Stimulated activated naive CD8-positive, alpha-beta T cell treated with anti-CD3 and anti-CD28 coated beads, Interleukin-15, Interleukin-2, amounts not matched to agents 100 ng/mL and 50 ng/mL, for 24 hours (primary cell): ENCODE measurements around the gene TMEM263.

ENCODE experiments used
- H3K27ac Mint-ChIP-seq: one replicate; pipeline ENCODE4 v1.8.0; 2021; ENCODE audit warnings: mild to moderate bottlenecking, mixed read lengths
- H3K27me3 Mint-ChIP-seq: one replicate; pipeline ENCODE4 v1.8.0; 2021; ENCODE audit warnings: mixed read lengths
- H3K36me3 Mint-ChIP-seq: one replicate; pipeline ENCODE4 v1.8.0; 2021; ENCODE audit warnings: low read depth, mixed read lengths
- H3K4me1 Mint-ChIP-seq: one replicate; pipeline ENCODE4 v1.8.0; 2021; ENCODE audit warnings: low read depth, mixed read lengths
- H3K4me3 Mint-ChIP-seq: one replicate; pipeline ENCODE4 v1.8.0; 2021; ENCODE audit warnings: mild to moderate bottlenecking, mixed read lengths
- H3K9me3 Mint-ChIP-seq: one replicate; pipeline ENCODE4 v1.8.0; 2021; ENCODE audit warnings: mixed read lengths

The TMEM263 gene

GRCh38 chr12:106964526-106964925, 8.8 kb downstream of the TMEM263 start:
- no peak overlapping the region for H3K27ac Mint-ChIP-seq
- H3K4me3 Mint-ChIP-seq, result no peak overlapping the region
- no peaks in the 10 kb centered on the region for H3K9me3 Mint-ChIP-seq
- H3K4me1 Mint-ChIP-seq, result peaks cover 21% of the 10 kb centered on the region
- peaks cover 37% of the 10 kb centered on the region for H3K36me3 Mint-ChIP-seq
- no peaks in the 10 kb centered on the region for H3K27me3 Mint-ChIP-seq

- no peak overlapping the region for H3K27ac Mint-ChIP-seq
- peaks cover 48% of the 10 kb centered on the region for H3K36me3 Mint-ChIP-seq
- H3K27me3 Mint-ChIP-seq, result no peaks in the 10 kb centered on the region
These were observed 15.4 kb downstream of the TMEM263 start for GRCh38 chr12:106971065-106971464.

DNA sequence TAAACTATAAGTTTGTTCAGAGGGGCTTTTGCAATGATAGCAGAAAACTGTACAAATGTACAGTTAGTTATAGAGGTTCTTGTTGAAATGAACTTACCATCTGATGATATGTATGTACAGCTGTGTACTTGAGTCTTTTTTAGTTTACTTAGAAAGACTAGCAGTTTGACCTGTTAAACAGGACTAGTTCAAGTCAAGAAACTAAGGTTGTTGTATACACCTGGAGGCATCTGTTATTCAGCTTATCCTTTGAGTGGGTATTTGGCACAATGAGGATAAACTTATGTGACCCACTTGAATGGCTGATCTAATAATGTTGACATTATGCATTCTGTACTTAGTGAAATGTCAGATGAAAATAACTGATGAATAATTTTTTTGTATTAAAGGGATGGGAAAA, 17.8 kb downstream of the TMEM263 start:
- H3K36me3 Mint-ChIP-seq, result peaks cover 37% of the 10 kb centered on the region
- H3K27ac Mint-ChIP-seq, result no peak overlapping the region

More at GRCh38 chr12:106971065-106971464, 15.4 kb downstream of the TMEM263 start:
- Mint-ChIP-seq H3K4me3 (no peak overlapping the region), H3K4me1 (peaks cover 21% of the 10 kb centered on the region), H3K9me3 (no peaks in the 10 kb centered on the region)

DNA sequence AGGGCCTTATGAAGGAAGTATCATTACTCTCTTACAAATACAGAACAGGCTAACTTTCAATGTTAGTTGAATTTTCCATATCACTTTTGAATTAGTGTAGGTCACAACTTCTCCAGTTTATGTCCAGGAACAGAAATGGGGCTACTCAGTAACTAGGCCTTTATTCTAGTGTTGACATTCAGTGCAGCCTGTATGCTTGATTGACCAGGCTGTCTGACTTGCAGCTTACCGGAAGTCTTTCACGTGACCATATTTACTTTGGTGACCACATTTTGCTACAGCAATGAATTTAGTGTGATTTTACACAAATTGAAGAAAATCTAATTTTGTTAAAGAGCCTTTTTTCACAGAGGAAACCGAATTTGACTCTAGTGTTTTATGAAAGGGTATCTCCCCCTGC, 18.8 kb downstream of the TMEM263 start:
- H3K27me3 Mint-ChIP-seq, result no peaks in the 10 kb centered on the region
- H3K27ac Mint-ChIP-seq, result peak overlapping the region; percentile 21
- no peaks in the 10 kb centered on the region for H3K9me3 Mint-ChIP-seq
- H3K36me3 Mint-ChIP-seq, result peaks cover 35% of the 10 kb centered on the region
- H3K4me1 Mint-ChIP-seq, result peaks cover 27% of the 10 kb centered on the region
- no peak overlapping the region for H3K4me3 Mint-ChIP-seq

More for the DNA sequence above, 17.8 kb downstream of the TMEM263 start:
- Mint-ChIP-seq H3K9me3 (no peaks in the 10 kb centered on the region), H3K4me3 (no peak overlapping the region), H3K27me3 (no peaks in the 10 kb centered on the region), H3K4me1 (peaks cover 27% of the 10 kb centered on the region)

- no peak overlapping the region for H3K4me3 Mint-ChIP-seq
- H3K27ac Mint-ChIP-seq, result peak overlapping the region; percentile 21
- peaks cover 27% of the 10 kb centered on the region for H3K4me1 Mint-ChIP-seq
- H3K27me3 Mint-ChIP-seq, result no peaks in the 10 kb centered on the region
- H3K36me3 Mint-ChIP-seq, result peaks cover 31% of the 10 kb centered on the region
- no peaks in the 10 kb centered on the region for H3K9me3 Mint-ChIP-seq
These were observed 19.4 kb downstream of the TMEM263 start for GRCh38 chr12:106975098-106975497.

DNA sequence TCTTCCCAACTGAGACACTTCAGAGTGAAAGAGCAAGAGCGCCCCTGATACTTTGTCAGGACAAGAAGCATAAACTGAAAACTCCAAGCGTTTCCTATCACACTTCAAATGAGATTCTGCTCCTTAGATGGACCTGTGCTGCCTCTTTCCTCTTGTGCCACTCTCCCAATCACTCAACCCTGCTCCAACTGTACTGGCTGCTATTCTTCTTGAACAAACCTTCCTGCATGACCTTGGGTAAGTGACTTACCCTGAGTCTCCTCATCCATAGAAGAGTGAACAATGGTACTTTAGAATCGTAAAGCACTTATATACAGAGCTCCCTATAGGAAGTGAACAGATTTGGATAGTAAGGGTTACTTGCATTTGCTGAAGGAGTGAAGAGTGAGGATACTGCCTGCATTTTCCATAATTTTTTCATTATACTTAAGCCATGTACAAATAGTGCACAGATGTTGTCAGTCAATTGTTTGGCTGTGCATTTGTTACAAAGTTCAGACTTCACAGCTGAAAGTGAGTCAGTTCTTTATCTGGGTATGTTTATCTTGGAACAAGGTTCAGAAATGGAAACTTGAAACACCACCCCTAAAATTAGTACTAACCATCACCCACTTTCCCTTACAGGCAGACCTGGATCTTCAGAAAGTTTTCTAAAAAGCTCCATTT, 20.4 kb downstream of the TMEM263 start:
- no peaks in the 10 kb centered on the region for H3K27me3 Mint-ChIP-seq
- H3K36me3 Mint-ChIP-seq, result peaks cover 27% of the 10 kb centered on the region
- no peak overlapping the region for H3K27ac Mint-ChIP-seq
- no peaks in the 10 kb centered on the region for H3K9me3 Mint-ChIP-seq
- H3K4me1 Mint-ChIP-seq, result peaks cover 27% of the 10 kb centered on the region
- H3K4me3 Mint-ChIP-seq, result no peak overlapping the region

DNA sequence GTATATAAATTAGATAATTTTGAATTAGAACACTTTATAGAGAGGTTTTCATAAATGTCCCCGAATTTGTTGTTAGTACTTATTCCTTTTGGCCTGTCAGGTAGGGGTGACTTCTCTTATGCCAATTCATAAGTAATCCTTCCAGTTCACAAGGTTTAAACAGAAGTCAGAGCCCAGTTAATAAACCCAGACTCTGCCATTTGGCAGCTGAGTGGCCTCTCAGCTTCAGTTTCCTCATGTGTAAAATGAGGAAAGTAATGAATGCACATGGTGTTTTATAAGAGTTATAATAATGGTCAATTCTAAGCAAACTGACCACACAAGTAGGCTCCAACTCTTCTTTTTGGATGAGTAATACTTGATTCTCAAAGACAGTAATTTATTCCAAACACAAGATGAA, 21.0 kb downstream of the TMEM263 start:
- Mint-ChIP-seq H3K4me1 (peaks cover 27% of the 10 kb centered on the region), H3K9me3 (no peaks in the 10 kb centered on the region), H3K27me3 (no peaks in the 10 kb centered on the region), H3K27ac (no peak overlapping the region), H3K4me3 (no peak overlapping the region), H3K36me3 (peaks cover 25% of the 10 kb centered on the region)

DNA sequence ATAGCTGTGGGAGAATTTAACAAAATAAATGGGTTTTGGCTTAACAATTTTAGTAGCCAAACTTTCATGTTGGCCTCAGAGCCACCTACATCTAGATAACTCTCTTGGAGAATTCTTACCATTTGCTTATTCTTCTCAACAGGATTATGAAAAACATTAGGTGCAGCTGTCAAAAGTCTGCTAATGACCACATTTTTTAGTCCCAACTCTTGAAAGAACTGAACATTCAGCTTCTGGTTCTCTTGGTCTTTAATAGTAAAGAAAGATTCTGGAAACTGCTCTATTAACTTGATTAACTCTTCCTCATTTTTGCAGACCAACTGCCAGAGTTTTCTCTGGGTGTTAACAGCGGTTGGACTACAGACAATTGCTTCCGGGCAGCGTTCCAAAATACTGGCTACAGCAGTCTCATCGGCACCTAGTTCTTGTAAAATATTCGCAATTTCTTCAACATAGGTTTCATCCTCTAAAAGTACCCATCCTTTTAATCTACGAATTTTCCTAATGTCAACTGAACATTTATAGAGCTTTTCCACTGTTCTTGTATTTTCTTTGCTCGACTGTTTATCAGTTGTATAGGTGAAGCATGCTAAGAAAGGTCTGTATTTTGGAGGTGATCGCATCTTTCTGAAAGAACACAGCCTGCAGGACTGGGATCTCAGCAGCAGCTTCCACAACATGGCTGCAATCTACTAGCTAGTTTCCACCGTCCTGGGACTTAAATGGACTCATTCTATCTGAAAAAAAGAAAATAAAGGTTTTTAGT, 22.5 kb downstream of the TMEM263 start:
- Mint-ChIP-seq H3K4me1 (peaks cover 31% of the 10 kb centered on the region), H3K9me3 (no peaks in the 10 kb centered on the region)

DNA sequence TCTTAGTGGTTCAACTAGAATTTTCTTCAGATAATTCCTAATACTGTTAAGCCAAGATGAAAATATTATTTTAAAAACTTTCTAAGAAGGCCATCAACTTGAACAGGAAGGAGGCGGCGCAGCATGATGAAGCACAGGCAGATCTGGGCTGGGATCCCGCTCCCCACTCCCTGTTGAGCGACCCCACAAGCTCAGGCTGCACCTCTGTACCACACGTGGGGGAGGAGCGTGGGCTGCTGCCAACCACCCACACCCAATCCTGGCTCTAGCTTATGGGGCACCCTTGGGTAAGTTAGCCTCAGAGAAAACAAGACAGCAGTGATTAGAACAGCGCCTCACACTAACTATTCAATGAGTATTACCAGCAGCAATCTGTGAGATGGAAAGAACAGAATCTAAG, 25.2 kb downstream of the TMEM263 start:
- Mint-ChIP-seq H3K4me1 (peaks cover 36% of the 10 kb centered on the region), H3K4me3 (no peak overlapping the region), H3K27ac (no peak overlapping the region), H3K9me3 (peaks cover 17% of the 10 kb centered on the region), H3K27me3 (no peaks in the 10 kb centered on the region), H3K36me3 (peaks cover 34% of the 10 kb centered on the region)

More for the DNA sequence above, 22.5 kb downstream of the TMEM263 start:
- no peak overlapping the region for H3K4me3 Mint-ChIP-seq
- peaks cover 28% of the 10 kb centered on the region for H3K36me3 Mint-ChIP-seq
- H3K27ac Mint-ChIP-seq, result no peak overlapping the region
- no peaks in the 10 kb centered on the region for H3K27me3 Mint-ChIP-seq

- Mint-ChIP-seq H3K9me3 (peaks cover 17% of the 10 kb centered on the region), H3K4me3 (no peak overlapping the region), H3K36me3 (peaks cover 34% of the 10 kb centered on the region), H3K27me3 (no peaks in the 10 kb centered on the region), H3K4me1 (peaks cover 37% of the 10 kb centered on the region), H3K27ac (peak overlapping the region; percentile 62)
These were observed 26.1 kb downstream of the TMEM263 start for GRCh38 chr12:106981788-106982187.

DNA sequence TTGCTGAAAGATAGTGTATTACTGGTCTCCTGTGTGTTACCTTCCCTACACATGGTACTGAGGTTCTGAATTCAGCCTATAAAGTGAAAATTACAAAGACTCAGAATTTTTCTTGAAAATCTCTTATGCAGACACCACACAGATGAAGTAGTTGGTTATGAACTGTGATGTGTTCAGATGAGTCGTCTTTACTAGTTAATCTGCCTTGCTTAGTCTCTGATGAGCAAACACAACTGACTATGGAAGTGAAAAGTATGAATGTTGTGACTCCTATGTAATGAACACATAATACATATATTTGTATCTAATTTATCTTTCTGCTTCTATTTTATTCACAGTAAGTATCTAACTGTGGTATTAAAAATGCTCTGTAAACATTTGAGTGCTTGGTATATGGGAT, 26.5 kb downstream of the TMEM263 start:
- H3K9me3 Mint-ChIP-seq, result peaks cover 17% of the 10 kb centered on the region
- no peak overlapping the region for H3K4me3 Mint-ChIP-seq
- no peaks in the 10 kb centered on the region for H3K27me3 Mint-ChIP-seq
- H3K36me3 Mint-ChIP-seq, result peaks cover 34% of the 10 kb centered on the region
- H3K27ac Mint-ChIP-seq, result peak overlapping the region; percentile 62
- H3K4me1 Mint-ChIP-seq, result peaks cover 41% of the 10 kb centered on the region

DNA sequence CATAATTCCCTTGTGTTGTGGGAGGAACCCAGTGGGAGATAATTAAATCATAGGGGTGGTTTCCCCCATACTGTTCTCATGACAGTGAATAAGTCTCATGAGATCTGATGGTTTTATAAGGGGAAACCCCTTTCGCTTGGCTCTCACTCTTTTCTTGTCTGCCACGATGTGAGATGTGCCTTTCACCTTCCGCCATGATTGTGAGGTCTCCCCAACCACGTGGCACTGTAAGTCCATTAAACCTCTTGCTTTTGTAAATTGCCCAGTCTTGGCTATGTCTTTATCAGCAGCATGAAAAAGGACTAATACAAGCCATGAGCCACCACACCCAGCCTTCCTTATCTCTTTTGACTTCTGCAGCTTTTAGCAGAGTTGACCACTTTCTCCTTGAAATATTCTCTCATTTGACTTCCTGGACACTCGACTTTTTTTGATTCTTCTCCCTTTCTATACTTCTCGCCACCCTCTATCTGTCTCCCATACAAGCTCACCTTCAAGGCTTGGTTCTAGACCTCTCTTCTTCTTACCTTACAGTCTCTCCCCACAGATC, 29.0 kb downstream of the TMEM263 start:
- peaks cover 46% of the 10 kb centered on the region for H3K4me1 Mint-ChIP-seq
- H3K27me3 Mint-ChIP-seq, result no peaks in the 10 kb centered on the region
- peak overlapping the region; percentile 3 for H3K4me3 Mint-ChIP-seq
- peak overlapping the region; percentile 39 for H3K27ac Mint-ChIP-seq
- H3K9me3 Mint-ChIP-seq, result peaks cover 17% of the 10 kb centered on the region
- H3K36me3 Mint-ChIP-seq, result peaks cover 26% of the 10 kb centered on the region

GRCh38 chr12:106985479-106985878, 29.8 kb downstream of the TMEM263 start:
- Mint-ChIP-seq H3K4me1 (peaks cover 46% of the 10 kb centered on the region), H3K4me3 (peak overlapping the region; percentile 91), H3K27me3 (no peaks in the 10 kb centered on the region), H3K36me3 (peaks cover 26% of the 10 kb centered on the region), H3K9me3 (peaks cover 17% of the 10 kb centered on the region), H3K27ac (no peak overlapping the region)

DNA sequence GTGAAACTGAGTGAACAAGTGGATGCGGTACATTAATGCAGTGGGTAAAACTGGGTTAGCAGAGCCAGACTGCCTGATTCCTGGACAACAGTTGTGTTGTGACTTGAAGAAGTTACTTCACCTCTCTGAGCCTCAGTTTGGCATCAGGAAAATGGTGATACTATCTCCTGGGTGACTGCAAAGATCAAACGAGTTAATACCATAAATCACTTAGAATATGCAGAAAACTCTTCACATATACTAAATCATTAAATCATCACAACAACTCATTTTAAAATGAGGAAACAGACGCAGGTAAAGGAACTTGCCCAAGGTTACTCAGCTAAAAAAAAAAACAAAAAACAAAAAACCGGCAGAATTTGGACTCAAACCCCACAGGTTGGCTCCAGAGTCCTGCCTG, 30.4 kb downstream of the TMEM263 start:
- Mint-ChIP-seq H3K27ac (no peak overlapping the region), H3K9me3 (peaks cover 17% of the 10 kb centered on the region), H3K36me3 (peaks cover 26% of the 10 kb centered on the region), H3K4me3 (peak overlapping the region; percentile 91), H3K27me3 (no peaks in the 10 kb centered on the region), H3K4me1 (peaks cover 46% of the 10 kb centered on the region)

- H3K36me3 Mint-ChIP-seq, result peaks cover 26% of the 10 kb centered on the region
- H3K4me3 Mint-ChIP-seq, result peak within 1 kb of the TSS; percentile 91
- no peaks in the 10 kb centered on the region for H3K27me3 Mint-ChIP-seq
- peaks cover 17% of the 10 kb centered on the region for H3K9me3 Mint-ChIP-seq
- H3K27ac Mint-ChIP-seq, result peak within 1 kb of the TSS; percentile 87
- peaks cover 46% of the 10 kb centered on the region for H3K4me1 Mint-ChIP-seq
These were observed 31.1 kb downstream of the TMEM263 start, which contains the start of gene MTERF2 for GRCh38 chr12:106986625-106987389. TSS of gene MTERF2 (minus strand) at chr12:106987146. CDS start at chr12:106978714, 8,432 bp downstream.
